Measurements from ENCODE around the gene CLEC3A. TPM values are rescaled to one million over a fixed set of nuclear protein-coding genes. Genes with fewer than 3 reads are reported as not detected.

CLEC3A gene
- total and polyA plus RNA-seq, 2 donors (not counting 3 experiments of a cell fraction or from before 2014, with no cell fraction given) = not detected

GRCh38 chr16:78040396-78040795 is 18.0 kb downstream of the CLEC3A start:
- H3K4me3 ChIP-seq (replicated peaks in 1 of 3; ENCODE audit: insufficient read depth in 1 of 3, low read depth in 1 of 3, low read length in 3 of 3) = no peak overlapping the region
- H3K9me1 ChIP-seq (replicated peaks; ENCODE audit: control insufficient read depth, extremely low read depth, insufficient read depth, low read length) = no peaks in the 10 kb centered on the region
- POLR2A ChIA-PET = no interaction called here
- intact Hi-C loops (cut with micrococcal nuclease) (no loop called here), dilution Hi-C loops (cut with MboI; ENCODE audit: extremely low pct_ligation_motif_present, low sequenced_read_pairs) (no loop called here)
- H3K9me3 ChIP-seq (replicated peaks; ENCODE audit: control insufficient read depth, insufficient read depth, low read length) = no peaks in the 10 kb centered on the region
- no peak overlapping the region for H3K27ac ChIP-seq (ENCODE audit: insufficient read depth, low read depth, low read length)
- H3K36me3 ChIP-seq (ENCODE audit: control insufficient read depth in 2 of 2, extremely low read depth in 1 of 2, insufficient read depth in 2 of 2, low read length in 2 of 2) = no peaks in the 10 kb centered on the region
- no TSS peak for BruUV-seq (replicated peaks)
- H3K9ac ChIP-seq (replicated peaks; ENCODE audit: extremely low read depth, insufficient read depth, low read length) = no peak overlapping the region
- H2AFZ ChIP-seq (ENCODE audit: low read depth, low read length) = no peak overlapping the region
- H3K4me1 ChIP-seq (ENCODE audit: control insufficient read depth, extremely low read depth, insufficient read depth, low read length) = no peaks in the 10 kb centered on the region
- H4K20me1 ChIP-seq (replicated peaks; ENCODE audit: control insufficient read depth, extremely low read depth, insufficient read depth, low read length) = no peaks in the 10 kb centered on the region
- H3K27me3 ChIP-seq (ENCODE audit: control insufficient read depth in 2 of 2, insufficient read depth in 2 of 2, low read length in 2 of 2) = no peaks in the 10 kb centered on the region
- DNase-seq (ENCODE audit: low read depth, low spot score) (no peak), FAIRE-seq (no peak)
- H3K4me2 ChIP-seq (ENCODE audit: insufficient read depth, low read length) = no peak overlapping the region
- H3K79me2 ChIP-seq (ENCODE audit: control insufficient read depth, insufficient read depth, low read length) = no peaks in the 10 kb centered on the region
- no peak for TF ChIP-seq GATA2 (IDR thresholded peaks at IDR 0.05; ENCODE audit: insufficient read depth, insufficient read length, low read depth, low read length)
- CTCF ChIA-PET = no interaction called here

- no TSS peak for BruUV-seq (replicated peaks)
- Histone ChIP-seq H3K9me1 (replicated peaks; ENCODE audit: control insufficient read depth, extremely low read depth, insufficient read depth, low read length) (no peaks in the 10 kb centered on the region), H3K27ac (ENCODE audit: insufficient read depth, low read depth, low read length) (no peak overlapping the region), H4K20me1 (replicated peaks; ENCODE audit: control insufficient read depth, extremely low read depth, insufficient read depth, low read length) (no peaks in the 10 kb centered on the region), H2AFZ (ENCODE audit: low read depth, low read length) (no peak overlapping the region), H3K4me2 (ENCODE audit: insufficient read depth, low read length) (no peak overlapping the region), H3K79me2 (ENCODE audit: control insufficient read depth, insufficient read depth, low read length) (no peaks in the 10 kb centered on the region), H3K9me3 (replicated peaks; ENCODE audit: control insufficient read depth, insufficient read depth, low read length) (no peaks in the 10 kb centered on the region), H3K27me3 (ENCODE audit: control insufficient read depth in 2 of 2, insufficient read depth in 2 of 2, low read length in 2 of 2) (no peaks in the 10 kb centered on the region), H3K4me1 (ENCODE audit: control insufficient read depth, extremely low read depth, insufficient read depth, low read length) (no peaks in the 10 kb centered on the region), H3K36me3 (ENCODE audit: control insufficient read depth in 2 of 2, extremely low read depth in 1 of 2, insufficient read depth in 2 of 2, low read length in 2 of 2) (no peaks in the 10 kb centered on the region), H3K4me3 (replicated peaks in 1 of 3; ENCODE audit: insufficient read depth in 1 of 3, low read depth in 1 of 3, low read length in 3 of 3) (no peak overlapping the region), H3K9ac (replicated peaks; ENCODE audit: extremely low read depth, insufficient read depth, low read length) (no peak overlapping the region)
- dilution Hi-C loops (cut with MboI; ENCODE audit: extremely low pct_ligation_motif_present, low sequenced_read_pairs) = no loop called here
- ChIA-PET POLR2A (no interaction called here), CTCF (interaction anchor here (1.0 kb wide), 1 partner anchor 9 kb away, joined by 3 read pairs; no protein-coding TSS in a partner anchor)
- intact Hi-C loops (cut with micrococcal nuclease) = no loop called here
- FAIRE-seq (peak; percentile 24), DNase-seq (ENCODE audit: low read depth, low spot score) (peak; percentile 61)
- TF ChIP-seq EZH2 (IDR thresholded peaks at IDR 0.05; ENCODE audit: borderline replicate concordance, low read depth, low read length, severe bottlenecking) (no peak), POLR2AphosphoS5 (IDR thresholded peaks at IDR 0.05; ENCODE audit: insufficient read depth, low read depth, low read length) (no peak), CTCF (IDR thresholded peaks at IDR 0.05; ENCODE audit: extremely low read depth in 1 of 2, insufficient read depth in 1 of 2, low read depth in 1 of 2, low read length in 2 of 2) (peak in 1 of 2 donors; percentile 10)
These were observed 23.7 kb downstream of the CLEC3A start for GRCh38 chr16:78045865-78046581.

Data from endothelial cell of umbilical vein (primary cell).